HCT116 (cell line): ENCODE results near the gene PDE1A.

Experiments used
- CTCF ChIP-seq, 3 experiments: fragments of 200-600 bp in 1 of 3; sonication (generic) in 1 of 3; IDR thresholded peaks in 2 of 3; conservative IDR thresholded peaks in 1 of 3; 2 replicates each; pipeline ENCODE4 v1.5.1; 2012 to 2017; ENCODE audit warnings: low read depth in 2 of 3, low read length in 2 of 3, antibody characterized with exemption in 1 of 3, borderline replicate concordance in 1 of 3, control low read depth in 1 of 3, mild to moderate bottlenecking in 1 of 3, mixed read lengths in 1 of 3, mixed run types in 1 of 3, moderate library complexity in 1 of 3; ENCODE audit not compliant: insufficient read depth in 1 of 3
- FOSL1 ChIP-seq: IDR thresholded peaks from 2 replicates; pipeline ENCODE4 v1.6.1; 2012; ENCODE audit warnings: low read depth
- POLR2A ChIP-seq: IDR thresholded peaks from 2 replicates; pipeline ENCODE4 v1.7.0; 2011; ENCODE audit warnings: borderline replicate concordance; ENCODE audit not compliant: insufficient read depth, insufficient read length; ENCODE audit errors: extremely low read depth
- TF ChIP-seq, protein P1 (sequence below): IDR thresholded peaks from 2 replicates; pipeline ENCODE4 v1.6.1; 2012

DNA sequence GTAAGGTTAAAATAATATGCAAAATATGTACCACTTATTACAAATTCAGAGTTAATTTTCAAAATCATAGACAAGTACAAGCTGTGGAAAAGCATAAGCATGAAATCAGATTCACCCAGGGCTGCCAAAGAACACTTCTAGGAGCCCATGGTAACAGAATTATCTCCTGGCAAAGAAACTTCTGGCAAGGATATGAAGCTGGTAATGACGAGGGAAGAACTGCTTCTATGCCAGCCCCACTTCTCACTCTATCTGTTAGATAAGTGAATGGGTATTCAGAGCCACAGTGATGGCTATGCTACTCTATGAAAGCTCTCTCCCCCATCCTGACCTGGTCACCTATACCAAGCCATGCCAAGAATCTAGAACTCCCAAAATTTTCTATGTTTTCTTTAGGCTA is 36.9 kb upstream of the PDE1A start:
- no peak for TF ChIP-seq CTCF (IDR thresholded peaks at IDR 0.05 in 2 of 3, conservative IDR thresholded peaks at IDR 0.05 in 1 of 3; ENCODE audit: borderline replicate concordance in 1 of 3, insufficient read depth in 1 of 3, low read depth in 2 of 3, low read length in 2 of 3)
- TF ChIP-seq POLR2A, result no peak
- no peak for TF ChIP-seq FOSL1
- TF ChIP-seq, protein P1, sequence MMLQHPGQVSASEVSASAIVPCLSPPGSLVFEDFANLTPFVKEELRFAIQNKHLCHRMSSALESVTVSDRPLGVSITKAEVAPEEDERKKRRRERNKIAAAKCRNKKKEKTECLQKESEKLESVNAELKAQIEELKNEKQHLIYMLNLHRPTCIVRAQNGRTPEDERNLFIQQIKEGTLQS, result no peak
